Neural cell (in vitro differentiated cells): Measurements from ENCODE around the gene RBM5. TPM values are rescaled to one million over a fixed set of nuclear protein-coding genes. Genes with fewer than 3 reads are reported as not detected.
A peak's percentile ranks its signal among the peaks of the same experiment; 100 is the strongest.

ENCODE experiments used
- H2AFZ ChIP-seq: fragments of 200-600, 300-800 bp; sonication (generic), shearing (Covaris generic); 2 replicates; pipeline ENCODE4 v1.6.0; 2014; ENCODE audit warnings: low read depth, mild to moderate bottlenecking, antibody characterized with exemption, low read length, moderate library complexity
- H3F3A ChIP-seq: fragments of 200-600 bp; shearing (Covaris generic); 2 replicates; pipeline ENCODE4 v1.6.1; 2016; ENCODE audit warnings: mild to moderate bottlenecking, moderate library complexity, mixed read lengths, antibody characterized with exemption, low read length; ENCODE audit not compliant: insufficient read depth, poor library complexity, severe bottlenecking
- H3K27ac ChIP-seq: fragments of 200-600, 300-800 bp; sonication (generic), shearing (Covaris generic); 2 replicates; pipeline ENCODE4 v1.5.1; 2014; ENCODE audit warnings: mild to moderate bottlenecking, low read length, moderate library complexity
- H3K27me3 ChIP-seq: fragments of 300-800, 200-600 bp; sonication (generic), shearing (Covaris generic); 2 replicates; pipeline ENCODE4 v1.6.0; 2014; ENCODE audit warnings: mild to moderate bottlenecking, low read depth, low read length, moderate library complexity; ENCODE audit not compliant: insufficient read depth
- H3K36me3 ChIP-seq: fragments of 300-800, 200-600 bp; sonication (generic), shearing (Covaris generic); 2 replicates; pipeline ENCODE4 v1.5.1; 2014; ENCODE audit warnings: mild to moderate bottlenecking, antibody characterized with exemption, low read length, moderate library complexity; ENCODE audit not compliant: insufficient read depth
- H3K4me2 ChIP-seq: fragments of 300-800, 200-600 bp; sonication (generic), shearing (Covaris generic); 2 replicates; pipeline ENCODE4 v1.6.0; 2014; ENCODE audit warnings: mild to moderate bottlenecking, low read length
- H3K4me3 ChIP-seq: fragments of 300-800, 200-600 bp; sonication (generic), shearing (Covaris generic); 2 replicates; pipeline ENCODE4 v1.5.1; 2014; ENCODE audit warnings: mild to moderate bottlenecking, low read length, moderate library complexity
- H3K79me2 ChIP-seq: fragments of 200-600 bp; shearing (Covaris generic); replicated peaks from 2 replicates; pipeline ENCODE4 v1.6.0; 2014; ENCODE audit warnings: mild to moderate bottlenecking, low read length, moderate library complexity; ENCODE audit not compliant: insufficient read depth
- H3K9ac ChIP-seq: fragments of 300-800, 200-600 bp; sonication (generic), shearing (Covaris generic); 2 replicates; pipeline ENCODE4 v1.6.1; 2016; ENCODE audit warnings: mild to moderate bottlenecking, low read length, mixed read lengths
- H3K9me2 ChIP-seq: fragments of 200-600 bp; shearing (Covaris generic); 2 replicates; pipeline ENCODE4 v1.6.1; 2016; ENCODE audit warnings: mild to moderate bottlenecking, low read length, mixed read lengths; ENCODE audit not compliant: insufficient read depth
- H3K9me3 ChIP-seq: fragments of 200-600, 300-800 bp; sonication (generic), shearing (Covaris generic); 2 replicates; pipeline ENCODE4 v1.6.1; 2016; ENCODE audit warnings: mild to moderate bottlenecking, mixed run types, low read length, moderate library complexity, mixed read lengths
- H4K20me1 ChIP-seq: fragments of 200-600 bp; shearing (Covaris generic); 2 replicates; pipeline ENCODE4 v1.6.1; 2016; ENCODE audit warnings: mild to moderate bottlenecking, mixed run types; ENCODE audit not compliant: insufficient read depth
- EP300 ChIP-seq: fragments of 450-650 bp; conservative IDR thresholded peaks from 2 replicates; pipeline ENCODE4 v1.6.1; 2014; ENCODE audit warnings: antibody characterized with exemption, mild to moderate bottlenecking, moderate library complexity; ENCODE audit not compliant: poor library complexity, severe bottlenecking
- EZH2 ChIP-seq: fragments of 200-600, 300-800 bp; shearing (Covaris generic), sonication (generic); IDR thresholded peaks from 2 replicates; pipeline ENCODE4 v1.6.1; 2014; ENCODE audit warnings: antibody characterized with exemption, low read length, borderline replicate concordance, mild to moderate bottlenecking; ENCODE audit not compliant: insufficient read depth, poor library complexity, severe bottlenecking
- MXI1 ChIP-seq: fragments of 450-650 bp; conservative IDR thresholded peaks from 2 replicates; pipeline ENCODE4 v1.6.1; 2014; ENCODE audit warnings: antibody characterized with exemption, mild to moderate bottlenecking; ENCODE audit not compliant: poor library complexity, severe bottlenecking
- POLR2AphosphoS5 ChIP-seq: IDR thresholded peaks from 2 replicates; pipeline ENCODE4 v1.6.1; 2012
- RAD21 ChIP-seq: fragments of 450-650 bp; conservative IDR thresholded peaks from 2 replicates; pipeline ENCODE4 v1.6.1; 2014; ENCODE audit warnings: antibody characterized with exemption, mild to moderate bottlenecking, moderate library complexity
- SMC3 ChIP-seq: fragments of 450-650 bp; conservative IDR thresholded peaks from 2 replicates; pipeline ENCODE4 v1.6.1; 2014; ENCODE audit warnings: antibody characterized with exemption, mild to moderate bottlenecking, moderate library complexity; ENCODE audit not compliant: poor library complexity
- TAF1 ChIP-seq: IDR thresholded peaks from 2 replicates; pipeline ENCODE4 v1.6.1; 2012; ENCODE audit warnings: low read depth
- polyA minus RNA-seq: library from RNA; depleted of rRNA, polyadenylated mRNA; stranded (reverse); fragments of >200 nt; gene quantifications from 2 replicates; pipeline ENCODE4 v1.2.3, GENCODE V29; 2014
- polyA plus RNA-seq: library from polyadenylated mRNA; depleted of rRNA; stranded (reverse); fragments of >200 nt; gene quantifications from 2 replicates; pipeline ENCODE4 v1.2.3, GENCODE V29; 2014
- TF ChIP-seq, protein P1 (sequence below): IDR thresholded peaks from 2 replicates; pipeline ENCODE4 v1.6.1; 2012; ENCODE audit warnings: borderline replicate concordance
- TF ChIP-seq, protein P2 (sequence below): fragments of 450-650 bp; IDR thresholded peaks from 2 replicates; pipeline ENCODE4 v1.5.1; 2014; ENCODE audit warnings: antibody characterized with exemption, mild to moderate bottlenecking, moderate library complexity; ENCODE audit not compliant: poor library complexity, severe bottlenecking

Gene RBM5
- polyA plus RNA-seq (632 and 695 TPM in 2 replicates), polyA minus RNA-seq (386 and 404 TPM in 2 replicates)

- Histone ChIP-seq H3K4me2 (peak within 1 kb of the TSS; percentile 77), H3K36me3 (peaks cover 4% of the 10 kb centered on the region), H2AFZ (peak within 1 kb of the TSS; percentile 67), H3K9ac (peak within 1 kb of the TSS; percentile 98), H3K9me3 (no peaks in the 10 kb centered on the region), H3K4me3 (peak within 1 kb of the TSS; percentile 77), H3K27ac (peak within 1 kb of the TSS; percentile 93), H3K27me3 (no peaks in the 10 kb centered on the region), H3K79me2 (peaks cover 40% of the 10 kb centered on the region), H3K9me2 (no peaks in the 10 kb centered on the region), H3F3A (no peaks in the 10 kb centered on the region), H4K20me1 (peaks cover 6% of the 10 kb centered on the region)
- no peak for TF ChIP-seq TAF1
- TF ChIP-seq EZH2 = no peak
- peak; percentile 98 for TF ChIP-seq POLR2AphosphoS5
- TF ChIP-seq SMC3 = peak; percentile 15
- TF ChIP-seq, protein P1, sequence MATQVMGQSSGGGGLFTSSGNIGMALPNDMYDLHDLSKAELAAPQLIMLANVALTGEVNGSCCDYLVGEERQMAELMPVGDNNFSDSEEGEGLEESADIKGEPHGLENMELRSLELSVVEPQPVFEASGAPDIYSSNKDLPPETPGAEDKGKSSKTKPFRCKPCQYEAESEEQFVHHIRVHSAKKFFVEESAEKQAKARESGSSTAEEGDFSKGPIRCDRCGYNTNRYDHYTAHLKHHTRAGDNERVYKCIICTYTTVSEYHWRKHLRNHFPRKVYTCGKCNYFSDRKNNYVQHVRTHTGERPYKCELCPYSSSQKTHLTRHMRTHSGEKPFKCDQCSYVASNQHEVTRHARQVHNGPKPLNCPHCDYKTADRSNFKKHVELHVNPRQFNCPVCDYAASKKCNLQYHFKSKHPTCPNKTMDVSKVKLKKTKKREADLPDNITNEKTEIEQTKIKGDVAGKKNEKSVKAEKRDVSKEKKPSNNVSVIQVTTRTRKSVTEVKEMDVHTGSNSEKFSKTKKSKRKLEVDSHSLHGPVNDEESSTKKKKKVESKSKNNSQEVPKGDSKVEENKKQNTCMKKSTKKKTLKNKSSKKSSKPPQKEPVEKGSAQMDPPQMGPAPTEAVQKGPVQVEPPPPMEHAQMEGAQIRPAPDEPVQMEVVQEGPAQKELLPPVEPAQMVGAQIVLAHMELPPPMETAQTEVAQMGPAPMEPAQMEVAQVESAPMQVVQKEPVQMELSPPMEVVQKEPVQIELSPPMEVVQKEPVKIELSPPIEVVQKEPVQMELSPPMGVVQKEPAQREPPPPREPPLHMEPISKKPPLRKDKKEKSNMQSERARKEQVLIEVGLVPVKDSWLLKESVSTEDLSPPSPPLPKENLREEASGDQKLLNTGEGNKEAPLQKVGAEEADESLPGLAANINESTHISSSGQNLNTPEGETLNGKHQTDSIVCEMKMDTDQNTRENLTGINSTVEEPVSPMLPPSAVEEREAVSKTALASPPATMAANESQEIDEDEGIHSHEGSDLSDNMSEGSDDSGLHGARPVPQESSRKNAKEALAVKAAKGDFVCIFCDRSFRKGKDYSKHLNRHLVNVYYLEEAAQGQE = peak; percentile 87
- no peak for TF ChIP-seq RAD21
- TF ChIP-seq, protein P2, sequence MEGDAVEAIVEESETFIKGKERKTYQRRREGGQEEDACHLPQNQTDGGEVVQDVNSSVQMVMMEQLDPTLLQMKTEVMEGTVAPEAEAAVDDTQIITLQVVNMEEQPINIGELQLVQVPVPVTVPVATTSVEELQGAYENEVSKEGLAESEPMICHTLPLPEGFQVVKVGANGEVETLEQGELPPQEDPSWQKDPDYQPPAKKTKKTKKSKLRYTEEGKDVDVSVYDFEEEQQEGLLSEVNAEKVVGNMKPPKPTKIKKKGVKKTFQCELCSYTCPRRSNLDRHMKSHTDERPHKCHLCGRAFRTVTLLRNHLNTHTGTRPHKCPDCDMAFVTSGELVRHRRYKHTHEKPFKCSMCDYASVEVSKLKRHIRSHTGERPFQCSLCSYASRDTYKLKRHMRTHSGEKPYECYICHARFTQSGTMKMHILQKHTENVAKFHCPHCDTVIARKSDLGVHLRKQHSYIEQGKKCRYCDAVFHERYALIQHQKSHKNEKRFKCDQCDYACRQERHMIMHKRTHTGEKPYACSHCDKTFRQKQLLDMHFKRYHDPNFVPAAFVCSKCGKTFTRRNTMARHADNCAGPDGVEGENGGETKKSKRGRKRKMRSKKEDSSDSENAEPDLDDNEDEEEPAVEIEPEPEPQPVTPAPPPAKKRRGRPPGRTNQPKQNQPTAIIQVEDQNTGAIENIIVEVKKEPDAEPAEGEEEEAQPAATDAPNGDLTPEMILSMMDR = no peak
- peak; percentile 42 for TF ChIP-seq EP300
- no peak for TF ChIP-seq MXI1
Measured at GRCh38 chr3:50088725-50089608, at the start of gene RBM5. TSS of gene RBM5 (plus strand) at chr3:50088919. CDS start at chr3:50090435, 1,516 bp downstream.

- Histone ChIP-seq H3K9me2 (no peaks in the 10 kb centered on the region), H3K9ac (no peak overlapping the region), H3K27ac (no peak overlapping the region), H3K79me2 (no peaks in the 10 kb centered on the region), H3K27me3 (no peaks in the 10 kb centered on the region), H4K20me1 (no peaks in the 10 kb centered on the region), H3F3A (no peaks in the 10 kb centered on the region), H3K36me3 (no peaks in the 10 kb centered on the region), H2AFZ (no peak overlapping the region), H3K4me2 (no peak overlapping the region), H3K4me3 (no peak overlapping the region), H3K9me3 (no peaks in the 10 kb centered on the region)
- TF ChIP-seq, protein P1 = no peak
- TF ChIP-seq, protein P2 = no peak
- TF ChIP-seq SMC3 = no peak
- TF ChIP-seq MXI1 = no peak
- TF ChIP-seq TAF1 = no peak
- no peak for TF ChIP-seq RAD21
- no peak for TF ChIP-seq EZH2
- TF ChIP-seq EP300 = no peak
- no peak for TF ChIP-seq POLR2AphosphoS5
Measured at GRCh38 chr3:50044976-50045375, 43.7 kb upstream of the RBM5 start.
